Keratinocyte (primary cell): ENCODE results near the gene DYTN. TPM values are rescaled to one million over a fixed set of nuclear protein-coding genes. Genes with fewer than 3 reads are reported as not detected.

Experiments
- DNase-seq: peaks from one replicate; pipeline ENCODE4 v3.0.0-alpha.2; 2011; ENCODE audit warnings: low read depth, missing footprints, low spot score
- FAIRE-seq: peaks from 2 replicates; lab custom pipeline; 2011; peaks lifted over from hg19 to GRCh38; lab: Jason Lieb, UNC
- H2AFZ ChIP-seq: 2 replicates; pipeline ENCODE4 v1.6.0; 2012; ENCODE audit warnings: low read length, control low read depth, inconsistent platforms; ENCODE audit not compliant: control insufficient read depth
- H3K27ac ChIP-seq: 2 replicates; pipeline ENCODE4 v1.5.1; 2011; ENCODE audit warnings: low read length; ENCODE audit not compliant: control insufficient read depth, insufficient read depth
- H3K27me3 ChIP-seq: 3 replicates; pipeline ENCODE4 v1.6.0; 2011; ENCODE audit warnings: low read length; ENCODE audit not compliant: control insufficient read depth, insufficient read depth; ENCODE audit errors: extremely low read depth
- H3K36me3 ChIP-seq, 2 experiments: 2 replicates in 1 of 2; 3 replicates in 1 of 2; pipeline ENCODE4 v1.5.1; 2011; ENCODE audit warnings: low read length in 2 of 2, mild to moderate bottlenecking in 1 of 2; ENCODE audit not compliant: control insufficient read depth in 2 of 2, insufficient read depth in 2 of 2; ENCODE audit errors: extremely low read depth in 1 of 2
- H3K4me1 ChIP-seq: 3 replicates; pipeline ENCODE4 v1.5.1; 2011; ENCODE audit warnings: low read length; ENCODE audit not compliant: control insufficient read depth, insufficient read depth; ENCODE audit errors: extremely low read depth
- H3K4me2 ChIP-seq: 3 replicates; pipeline ENCODE4 v1.6.0; 2011; ENCODE audit warnings: low read depth, low read length; ENCODE audit not compliant: control insufficient read depth, insufficient read depth; ENCODE audit errors: extremely low read depth
- H3K4me3 ChIP-seq, 3 experiments: fragments of 200-600 bp in 1 of 3; sonication (generic) in 1 of 3; 2 replicates in 2 of 3; 3 replicates in 1 of 3; pipeline ENCODE4 v1.5.1; 2011 to 2016; ENCODE audit warnings: low read length in 3 of 3, mild to moderate bottlenecking in 3 of 3, control low read depth in 2 of 3, inconsistent platforms in 1 of 3, low read depth in 1 of 3, mixed read lengths in 1 of 3, mixed run types in 1 of 3, moderate library complexity in 1 of 3; ENCODE audit not compliant: control insufficient read depth in 2 of 3, insufficient read depth in 2 of 3; ENCODE audit errors: extremely low read depth in 1 of 3
- H3K79me2 ChIP-seq: 2 replicates; pipeline ENCODE4 v1.6.0; 2012; ENCODE audit warnings: low read length; ENCODE audit not compliant: control insufficient read depth, insufficient read depth
- H3K9ac ChIP-seq: 3 replicates; pipeline ENCODE4 v1.6.0; 2011; ENCODE audit warnings: low read length; ENCODE audit not compliant: control insufficient read depth, insufficient read depth; ENCODE audit errors: extremely low read depth
- H3K9me1 ChIP-seq: 3 replicates; pipeline ENCODE4 v1.6.0; 2011; ENCODE audit warnings: low read length; ENCODE audit not compliant: control insufficient read depth, insufficient read depth; ENCODE audit errors: extremely low read depth
- H3K9me3 ChIP-seq: 2 replicates; pipeline ENCODE4 v1.5.1; 2012; ENCODE audit warnings: low read depth, low read length; ENCODE audit not compliant: control insufficient read depth
- H4K20me1 ChIP-seq: 3 replicates; pipeline ENCODE4 v1.6.0; 2011; ENCODE audit warnings: low read length; ENCODE audit not compliant: control insufficient read depth, insufficient read depth; ENCODE audit errors: extremely low read depth
- EZH2 ChIP-seq: IDR thresholded peaks from one replicate; pipeline ENCODE4 v1.6.1; 2012; ENCODE audit warnings: inconsistent platforms, mild to moderate bottlenecking, low read length, moderate library complexity
- dilution Hi-C: fragments of 300-500 bp; cut with MboI; formaldehyde crosslinking; loops from one replicate; pipeline ENCODE4 v1.7.0; 2020; ENCODE audit warnings: low sequenced_read_pairs; ENCODE audit not compliant: extremely low pct_ligation_motif_present
- polyA plus RNA-seq, 5 experiments: library from polyadenylated mRNA; depleted of rRNA in 3 of 5; stranded (reverse) in 3 of 5; stranded (forward) in 1 of 5; unstranded in 1 of 5; fragments of >200 nt; gene quantifications; 1 replicate in 1 of 5; 2 replicates in 3 of 5; 3 replicates in 1 of 5; pipeline versions ENCODE4 v1.2.1 to v1.2.3, GENCODE V29; 2011 to 2012; ENCODE audit warnings: missing spikeins in 2 of 5, low read depth in 1 of 5, low replicate concordance in 1 of 5
- TF ChIP-seq, protein P1 (sequence below), 3 experiments: IDR thresholded peaks in 1 of 3; conservative IDR thresholded peaks in 1 of 3; optimal IDR thresholded peaks in 1 of 3; 2 replicates in 2 of 3; 3 replicates in 1 of 3; pipeline versions ENCODE3 to v1.5.1; 2011; ENCODE audit warnings: low read length in 3 of 3, mild to moderate bottlenecking in 3 of 3, moderate library complexity in 2 of 3, control low read depth in 1 of 3, inconsistent platforms in 1 of 3; ENCODE audit not compliant: insufficient read depth in 2 of 3; ENCODE audit errors: extremely low read depth in 1 of 3

DYTN gene
- polyA plus RNA-seq, 1 donor (not counting 4 experiments of a cell fraction or from before 2014, with no cell fraction given), result not detected

DNA sequence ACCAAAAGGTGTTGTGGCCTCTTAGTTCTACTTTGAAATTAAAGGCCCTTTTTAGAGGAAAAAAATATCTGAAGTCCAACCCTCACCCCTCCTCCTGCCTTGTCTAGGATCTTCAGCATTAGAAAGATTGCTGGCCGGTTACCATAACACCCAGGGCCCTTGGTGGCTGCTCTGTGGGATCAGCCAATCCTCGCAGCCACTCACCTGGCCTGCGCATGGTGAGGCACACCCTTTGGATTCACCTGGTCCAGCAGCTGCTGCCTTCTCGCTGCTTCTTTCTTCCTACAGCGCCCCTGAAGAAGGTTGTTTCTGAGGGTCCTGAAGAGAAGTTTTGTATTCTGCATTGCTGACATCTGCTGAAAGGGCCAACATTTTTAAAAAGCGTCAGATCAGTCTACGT is 25.2 kb downstream of the DYTN start:
- Histone ChIP-seq H3K27ac (no peak overlapping the region), H2AFZ (no peak overlapping the region), H4K20me1 (no peaks in the 10 kb centered on the region), H3K4me1 (no peaks in the 10 kb centered on the region), H3K9me3 (no peaks in the 10 kb centered on the region), H3K27me3 (no peaks in the 10 kb centered on the region), H3K4me2 (no peak overlapping the region), H3K9ac (no peak overlapping the region), H3K4me3 (no peak overlapping the region), H3K79me2 (no peaks in the 10 kb centered on the region), H3K36me3 (no peaks in the 10 kb centered on the region), H3K9me1 (no peaks in the 10 kb centered on the region)
- FAIRE-seq (no peak), DNase-seq (no peak)
- dilution Hi-C loops, result no loop called here
- TF ChIP-seq, protein P1, sequence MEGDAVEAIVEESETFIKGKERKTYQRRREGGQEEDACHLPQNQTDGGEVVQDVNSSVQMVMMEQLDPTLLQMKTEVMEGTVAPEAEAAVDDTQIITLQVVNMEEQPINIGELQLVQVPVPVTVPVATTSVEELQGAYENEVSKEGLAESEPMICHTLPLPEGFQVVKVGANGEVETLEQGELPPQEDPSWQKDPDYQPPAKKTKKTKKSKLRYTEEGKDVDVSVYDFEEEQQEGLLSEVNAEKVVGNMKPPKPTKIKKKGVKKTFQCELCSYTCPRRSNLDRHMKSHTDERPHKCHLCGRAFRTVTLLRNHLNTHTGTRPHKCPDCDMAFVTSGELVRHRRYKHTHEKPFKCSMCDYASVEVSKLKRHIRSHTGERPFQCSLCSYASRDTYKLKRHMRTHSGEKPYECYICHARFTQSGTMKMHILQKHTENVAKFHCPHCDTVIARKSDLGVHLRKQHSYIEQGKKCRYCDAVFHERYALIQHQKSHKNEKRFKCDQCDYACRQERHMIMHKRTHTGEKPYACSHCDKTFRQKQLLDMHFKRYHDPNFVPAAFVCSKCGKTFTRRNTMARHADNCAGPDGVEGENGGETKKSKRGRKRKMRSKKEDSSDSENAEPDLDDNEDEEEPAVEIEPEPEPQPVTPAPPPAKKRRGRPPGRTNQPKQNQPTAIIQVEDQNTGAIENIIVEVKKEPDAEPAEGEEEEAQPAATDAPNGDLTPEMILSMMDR (optimal IDR thresholded peaks at IDR 0.05 in 1 of 3, IDR thresholded peaks at IDR 0.05 in 1 of 3, conservative IDR thresholded peaks at IDR 0.05 in 1 of 3; ENCODE audit: extremely low read depth in 1 of 3, insufficient read depth in 2 of 3, low read length in 3 of 3), result no peak
- TF ChIP-seq EZH2, result no peak

DNA sequence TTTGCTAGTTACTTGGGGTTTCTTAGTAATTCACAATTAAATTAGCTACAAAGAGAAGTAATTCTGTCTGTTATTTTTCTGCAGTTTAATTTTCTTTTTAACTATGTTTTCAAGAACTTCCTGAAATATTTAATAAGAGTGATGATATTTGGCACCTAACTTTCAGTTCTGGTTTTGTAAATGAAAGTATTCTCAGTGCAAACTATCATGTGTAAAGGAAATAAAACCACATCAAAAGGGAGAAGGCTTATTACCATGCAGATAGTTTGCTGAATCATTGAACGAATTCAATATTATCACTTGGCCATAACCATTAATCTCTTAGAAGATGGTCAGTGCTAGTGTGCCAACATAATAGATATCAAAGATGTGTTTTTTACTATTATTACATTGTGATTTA is 29.2 kb downstream of the DYTN start:
- Histone ChIP-seq H4K20me1 (no peaks in the 10 kb centered on the region), H3K36me3 (no peaks in the 10 kb centered on the region), H3K4me1 (no peaks in the 10 kb centered on the region), H3K4me2 (no peak overlapping the region), H3K27ac (no peak overlapping the region), H3K27me3 (peaks cover 4% of the 10 kb centered on the region), H3K4me3 (no peak overlapping the region), H3K79me2 (no peaks in the 10 kb centered on the region), H3K9me3 (no peaks in the 10 kb centered on the region), H3K9me1 (no peaks in the 10 kb centered on the region), H3K9ac (no peak overlapping the region), H2AFZ (no peak overlapping the region)
- dilution Hi-C loops, result no loop called here
- TF ChIP-seq, protein P1 (optimal IDR thresholded peaks at IDR 0.05 in 1 of 3, IDR thresholded peaks at IDR 0.05 in 1 of 3, conservative IDR thresholded peaks at IDR 0.05 in 1 of 3; ENCODE audit: extremely low read depth in 1 of 3, insufficient read depth in 2 of 3, low read length in 3 of 3), result no peak
- TF ChIP-seq EZH2, result no peak
- FAIRE-seq, result no peak
- no peak for DNase-seq
